HG02840 (cell line): Measurements from ENCODE around the gene OSBPL10.

Experiments
- ATAC-seq: cut with Tn5 transposase; IDR thresholded peaks from one replicate; pipeline ENCODE4 v1.9.1; 2021; ENCODE audit warnings: mild to moderate bottlenecking, moderate library complexity, moderate number of reproducible peaks; ENCODE audit not compliant: unreplicated experiment, low FRiP score

OSBPL10 gene

GRCh38 chr3:31960793-31961431, 20.1 kb downstream of the OSBPL10 start:
- ATAC-seq: no peak

- no peak for ATAC-seq
Measured at GRCh38 chr3:31959951-31960792, 20.9 kb downstream of the OSBPL10 start.

GRCh38 chr3:31959251-31959650, 21.8 kb downstream of the OSBPL10 start:
- ATAC-seq: no peak

DNA sequence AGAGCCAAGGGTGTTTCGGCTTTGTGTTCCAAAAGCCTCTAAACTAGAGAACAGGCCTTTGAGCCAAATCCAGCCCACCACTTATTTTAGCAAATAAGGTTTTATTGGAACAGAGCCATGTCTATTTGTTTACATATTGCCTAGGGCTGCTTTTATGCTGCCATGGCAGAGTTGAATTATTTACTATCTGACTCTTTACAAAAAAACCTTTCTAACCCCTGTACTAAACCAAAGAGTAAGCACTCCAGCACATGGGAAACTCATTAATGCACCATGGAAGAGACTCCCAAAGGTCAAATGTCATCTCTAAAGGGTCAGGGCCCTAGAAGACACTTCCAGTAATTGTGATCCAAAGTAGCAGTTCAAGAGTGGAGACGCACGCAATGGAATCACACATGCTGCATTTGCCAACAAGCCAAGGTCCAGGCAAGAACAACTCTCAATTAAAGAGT, 22.3 kb downstream of the OSBPL10 start:
- no peak for ATAC-seq

- ATAC-seq: no peak
Measured at GRCh38 chr3:31957106-31957505, 24.0 kb downstream of the OSBPL10 start.

GRCh38 chr3:31955581-31955980, 25.5 kb downstream of the OSBPL10 start:
- no peak for ATAC-seq

DNA sequence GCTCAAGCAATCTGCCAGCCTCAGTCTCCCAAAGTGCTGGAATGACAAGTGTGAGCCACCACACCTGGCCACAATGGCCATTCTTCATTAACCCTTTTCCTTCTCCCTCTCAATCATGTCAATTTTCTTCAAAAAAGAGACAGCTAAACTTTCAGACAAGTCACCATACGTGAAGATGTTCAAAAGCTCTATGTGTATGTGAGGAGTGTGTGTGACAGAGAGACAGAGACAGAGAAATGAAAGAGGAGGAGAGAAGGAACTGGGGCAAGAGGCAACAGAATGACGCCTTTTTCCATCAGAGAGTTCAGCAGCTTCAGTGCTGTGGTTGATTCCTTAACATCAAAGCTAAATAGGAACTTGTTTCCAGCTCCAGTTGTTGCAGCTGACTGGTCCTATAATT, 27.4 kb downstream of the OSBPL10 start:
- no peak for ATAC-seq

DNA sequence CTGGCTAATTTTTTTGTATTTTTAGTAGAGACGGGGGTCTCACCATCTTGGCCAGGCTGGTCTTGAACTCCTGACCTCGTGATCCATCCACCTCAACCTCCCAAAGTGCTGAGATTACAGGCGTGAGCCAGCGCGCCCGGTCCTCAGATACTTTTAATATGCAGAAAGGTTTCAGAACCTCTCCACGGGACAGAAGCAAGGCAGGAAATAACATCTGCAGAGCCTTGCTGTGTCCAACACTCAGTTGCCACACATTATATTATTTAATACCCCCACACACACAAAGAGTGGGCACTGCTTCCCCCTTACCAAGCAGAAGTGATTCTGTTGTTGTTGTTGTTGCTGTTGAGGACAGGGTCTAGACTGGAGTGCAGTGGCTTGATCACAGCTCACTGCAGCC, 28.0 kb downstream of the OSBPL10 start:
- no peak for ATAC-seq

GRCh38 chr3:31952205-31952604, 28.9 kb downstream of the OSBPL10 start:
- no peak for ATAC-seq

DNA sequence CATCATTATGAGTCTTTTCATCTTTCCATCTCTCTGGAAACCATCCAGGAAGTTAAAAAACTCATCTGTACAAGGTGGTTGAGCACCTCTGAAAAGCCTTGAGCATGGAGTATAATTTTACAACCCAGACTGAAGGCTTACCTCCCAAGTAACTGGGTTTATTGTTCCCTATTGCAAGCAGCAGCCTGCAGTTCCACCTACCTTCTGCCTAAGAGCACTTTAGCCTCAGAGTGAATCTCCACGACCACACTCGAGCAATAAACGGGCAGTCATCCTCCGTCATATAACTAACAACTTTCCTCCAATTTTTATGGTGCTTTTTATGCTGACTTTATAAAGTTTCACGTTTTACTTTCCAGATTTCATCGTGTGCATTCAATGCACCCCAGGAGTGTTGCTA, 32.8 kb downstream of the OSBPL10 start:
- no peak for ATAC-seq

- ATAC-seq: no peak
Measured at GRCh38 chr3:31947671-31948091, 33.4 kb downstream of the OSBPL10 start.

DNA sequence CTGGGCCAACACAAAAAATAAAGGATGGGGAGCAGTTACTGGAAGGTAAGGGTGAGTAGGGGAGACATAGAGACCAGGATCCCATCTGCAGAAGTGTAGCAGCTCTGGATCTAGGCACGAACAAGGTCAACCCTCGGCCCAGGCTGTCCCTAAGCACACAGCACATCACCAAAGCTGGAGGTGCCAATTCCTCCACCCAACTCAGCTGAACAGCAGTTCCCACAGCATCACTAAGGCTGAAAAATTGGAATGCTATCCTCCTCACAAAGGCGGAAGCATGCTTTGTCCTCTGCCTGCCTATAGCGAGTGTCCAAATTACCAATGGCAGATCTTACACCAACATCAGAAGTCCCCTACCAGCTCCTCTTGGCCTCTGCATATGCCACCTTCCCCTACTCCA, 33.9 kb downstream of the OSBPL10 start:
- ATAC-seq: no peak

DNA sequence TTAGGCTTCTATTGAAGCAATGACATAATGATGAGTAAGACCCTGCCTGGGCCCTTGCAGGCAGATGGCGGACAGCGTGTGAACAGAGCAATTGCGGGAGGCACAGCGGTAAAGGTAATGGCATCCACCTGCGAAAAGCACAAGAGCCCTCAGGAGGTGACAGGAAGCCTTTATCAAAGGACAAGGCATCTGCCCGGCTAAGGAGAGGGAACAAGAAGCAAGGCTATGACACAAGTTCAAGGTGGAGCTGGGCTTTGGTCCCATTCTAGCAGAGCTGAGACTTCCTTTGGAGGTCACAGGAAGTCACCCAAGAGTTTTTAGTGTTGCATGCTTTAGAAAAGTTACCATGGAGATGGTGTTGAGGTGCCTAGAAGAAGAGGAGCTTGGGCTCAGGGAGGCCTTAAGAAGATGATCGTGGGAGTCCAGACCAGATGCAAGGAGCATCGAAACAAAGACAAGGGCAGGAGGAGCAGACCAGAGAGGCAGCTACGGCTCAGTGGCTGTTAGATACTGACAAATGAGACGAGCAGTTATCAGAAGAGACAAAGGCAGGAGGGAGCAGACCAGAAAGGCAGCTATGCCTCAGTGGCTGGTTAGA, 34.5 kb downstream of the OSBPL10 start:
- ATAC-seq: no peak

DNA sequence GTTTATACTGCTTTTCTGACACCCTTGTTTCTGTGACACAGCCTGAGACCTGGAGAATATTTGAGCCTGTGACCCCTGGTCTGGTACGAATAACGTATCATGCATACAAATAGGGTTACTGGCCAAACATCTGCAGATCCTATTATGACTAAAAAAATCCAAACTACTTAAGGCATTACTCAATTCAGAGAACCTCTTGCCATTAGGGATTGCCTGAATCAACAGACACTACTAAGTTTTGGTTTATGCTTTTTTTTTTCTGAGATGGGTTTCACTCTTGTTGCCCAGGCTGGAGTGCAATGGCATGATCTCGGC, 35.4 kb downstream of the OSBPL10 start:
- no peak for ATAC-seq

DNA sequence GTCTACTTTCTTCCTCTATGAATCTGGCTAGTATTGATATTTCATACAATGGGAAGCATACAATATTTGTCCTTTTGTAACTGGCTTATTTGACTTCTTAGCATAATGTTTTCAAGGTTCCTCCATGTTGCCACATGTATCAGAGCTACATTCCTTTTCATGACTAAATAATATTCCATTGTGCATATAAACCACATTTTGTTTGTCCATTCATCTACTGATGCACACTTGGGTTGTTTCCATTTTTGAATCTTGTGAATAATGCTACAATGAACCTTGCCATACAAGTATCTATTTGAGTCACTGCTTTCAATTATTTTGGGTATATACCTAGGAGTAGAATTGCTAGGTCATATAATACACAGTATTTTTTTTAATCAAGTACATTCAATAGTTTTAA, 38.0 kb downstream of the OSBPL10 start:
- no peak for ATAC-seq

GRCh38 chr3:31942446-31942845, 38.6 kb downstream of the OSBPL10 start:
- ATAC-seq: no peak

DNA sequence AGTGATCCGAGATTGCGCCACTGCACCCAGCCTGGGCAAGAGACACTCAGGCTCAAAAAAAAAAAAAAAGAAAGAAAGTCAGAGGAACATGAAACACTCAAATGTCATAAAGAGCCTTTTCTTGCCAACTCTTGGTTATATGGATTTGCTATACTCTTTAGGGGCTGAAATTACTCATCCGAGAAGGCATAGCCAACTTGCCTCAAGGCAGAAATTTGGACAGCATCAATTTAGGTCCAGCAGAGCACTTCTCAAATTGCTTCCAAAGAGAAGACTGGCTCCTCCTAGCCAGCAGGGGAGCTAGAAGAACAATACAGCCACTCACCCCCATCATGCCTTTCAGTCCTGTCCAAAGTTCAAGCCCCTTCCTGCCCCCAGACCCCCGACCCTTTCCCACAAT, 43.8 kb downstream of the OSBPL10 start:
- ATAC-seq: no peak

DNA sequence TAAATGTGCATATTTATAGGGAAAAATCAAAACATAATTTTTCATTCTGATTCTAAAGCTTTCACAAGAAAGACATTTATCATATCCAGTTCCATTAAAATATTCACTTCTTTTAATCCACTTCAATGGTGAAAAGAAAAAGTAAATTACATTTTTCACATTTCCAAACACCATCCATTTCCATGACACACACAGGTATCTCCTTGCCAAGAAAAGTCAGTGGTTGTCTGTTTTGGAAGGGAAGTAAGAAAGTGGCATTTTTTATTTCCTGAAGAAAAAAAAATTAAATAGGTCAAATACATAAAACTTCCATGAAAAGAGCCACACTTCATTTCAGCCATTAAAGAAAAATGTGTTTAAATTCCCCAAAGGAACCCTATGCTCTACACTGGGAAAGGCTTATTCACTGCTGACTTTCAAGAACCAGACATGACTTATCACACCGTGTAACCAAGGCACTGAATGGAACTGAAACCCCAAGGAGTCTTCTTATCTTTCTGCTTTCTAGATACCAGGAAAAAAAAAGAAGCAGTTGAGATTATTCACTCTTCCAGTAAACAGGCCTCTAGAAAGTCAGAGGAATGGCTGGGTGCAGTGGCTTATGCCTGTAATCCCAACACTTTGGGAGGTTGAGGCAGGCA, 44.5 kb downstream of the OSBPL10 start:
- no peak for ATAC-seq

- ATAC-seq: no peak
Measured at GRCh38 chr3:31934866-31935265, 46.2 kb downstream of the OSBPL10 start.

DNA sequence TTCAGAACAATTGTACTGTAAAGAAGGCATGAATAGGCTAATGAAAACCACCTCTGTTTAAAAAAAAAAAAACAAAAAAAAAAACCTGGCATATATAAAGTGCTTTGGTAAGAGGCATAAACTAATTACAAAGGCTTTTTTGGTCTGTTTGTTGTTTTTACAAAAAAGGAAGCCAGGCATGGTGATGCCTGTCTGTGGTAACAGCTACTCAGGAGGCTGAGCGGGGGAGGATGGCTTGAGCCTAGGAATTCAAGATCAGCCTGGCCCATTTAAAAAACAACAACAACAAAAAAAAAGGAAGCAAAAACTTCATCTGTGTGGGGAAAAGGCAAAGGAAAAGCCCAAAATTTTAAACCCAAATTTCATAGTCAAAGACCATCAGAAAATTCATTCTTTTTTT, 47.0 kb downstream of the OSBPL10 start:
- no peak for ATAC-seq

- ATAC-seq: no peak
Measured at GRCh38 chr3:31932990-31933389, 48.1 kb downstream of the OSBPL10 start.
